ENCODE data around the gene ITPR2.

DNA sequence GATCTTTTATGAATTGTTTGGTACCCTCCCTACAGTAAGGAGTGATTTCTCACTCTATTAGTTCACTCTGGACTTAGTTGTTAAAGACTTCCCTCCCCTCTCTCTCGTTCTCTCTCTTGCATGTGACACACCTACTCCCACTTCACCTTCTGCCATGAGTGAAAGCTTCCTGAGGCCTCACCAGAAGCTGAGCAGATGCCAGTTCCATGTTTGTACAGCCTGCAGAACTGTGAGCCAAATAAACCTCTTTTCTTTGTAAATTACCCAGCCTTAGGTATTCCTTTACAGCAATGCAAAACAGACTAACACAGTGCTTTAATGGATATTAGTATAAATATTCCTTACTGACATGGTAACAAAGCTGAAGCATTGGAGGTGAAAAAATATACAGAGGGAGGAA lies 450.0 kb downstream of the ITPR2 start:
- TF ChIP-seq GABPA (IDR thresholded peaks at IDR 0.05 in 1 of 2, conservative IDR thresholded peaks at IDR 0.05 in 1 of 2): no peak
- TF ChIP-seq, protein P1, sequence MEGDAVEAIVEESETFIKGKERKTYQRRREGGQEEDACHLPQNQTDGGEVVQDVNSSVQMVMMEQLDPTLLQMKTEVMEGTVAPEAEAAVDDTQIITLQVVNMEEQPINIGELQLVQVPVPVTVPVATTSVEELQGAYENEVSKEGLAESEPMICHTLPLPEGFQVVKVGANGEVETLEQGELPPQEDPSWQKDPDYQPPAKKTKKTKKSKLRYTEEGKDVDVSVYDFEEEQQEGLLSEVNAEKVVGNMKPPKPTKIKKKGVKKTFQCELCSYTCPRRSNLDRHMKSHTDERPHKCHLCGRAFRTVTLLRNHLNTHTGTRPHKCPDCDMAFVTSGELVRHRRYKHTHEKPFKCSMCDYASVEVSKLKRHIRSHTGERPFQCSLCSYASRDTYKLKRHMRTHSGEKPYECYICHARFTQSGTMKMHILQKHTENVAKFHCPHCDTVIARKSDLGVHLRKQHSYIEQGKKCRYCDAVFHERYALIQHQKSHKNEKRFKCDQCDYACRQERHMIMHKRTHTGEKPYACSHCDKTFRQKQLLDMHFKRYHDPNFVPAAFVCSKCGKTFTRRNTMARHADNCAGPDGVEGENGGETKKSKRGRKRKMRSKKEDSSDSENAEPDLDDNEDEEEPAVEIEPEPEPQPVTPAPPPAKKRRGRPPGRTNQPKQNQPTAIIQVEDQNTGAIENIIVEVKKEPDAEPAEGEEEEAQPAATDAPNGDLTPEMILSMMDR (IDR thresholded peaks at IDR 0.05; ENCODE audit: low read depth, low read length, missing input control): no peak
- TF ChIP-seq RAD21 (IDR thresholded peaks at IDR 0.05): no peak
- TF ChIP-seq SP1 (IDR thresholded peaks at IDR 0.05): no peak
- no peak for TF ChIP-seq YY1 (IDR thresholded peaks at IDR 0.05)
- TF ChIP-seq FOXA2 (IDR thresholded peaks at IDR 0.05): no peak
- TF ChIP-seq, protein P2, sequence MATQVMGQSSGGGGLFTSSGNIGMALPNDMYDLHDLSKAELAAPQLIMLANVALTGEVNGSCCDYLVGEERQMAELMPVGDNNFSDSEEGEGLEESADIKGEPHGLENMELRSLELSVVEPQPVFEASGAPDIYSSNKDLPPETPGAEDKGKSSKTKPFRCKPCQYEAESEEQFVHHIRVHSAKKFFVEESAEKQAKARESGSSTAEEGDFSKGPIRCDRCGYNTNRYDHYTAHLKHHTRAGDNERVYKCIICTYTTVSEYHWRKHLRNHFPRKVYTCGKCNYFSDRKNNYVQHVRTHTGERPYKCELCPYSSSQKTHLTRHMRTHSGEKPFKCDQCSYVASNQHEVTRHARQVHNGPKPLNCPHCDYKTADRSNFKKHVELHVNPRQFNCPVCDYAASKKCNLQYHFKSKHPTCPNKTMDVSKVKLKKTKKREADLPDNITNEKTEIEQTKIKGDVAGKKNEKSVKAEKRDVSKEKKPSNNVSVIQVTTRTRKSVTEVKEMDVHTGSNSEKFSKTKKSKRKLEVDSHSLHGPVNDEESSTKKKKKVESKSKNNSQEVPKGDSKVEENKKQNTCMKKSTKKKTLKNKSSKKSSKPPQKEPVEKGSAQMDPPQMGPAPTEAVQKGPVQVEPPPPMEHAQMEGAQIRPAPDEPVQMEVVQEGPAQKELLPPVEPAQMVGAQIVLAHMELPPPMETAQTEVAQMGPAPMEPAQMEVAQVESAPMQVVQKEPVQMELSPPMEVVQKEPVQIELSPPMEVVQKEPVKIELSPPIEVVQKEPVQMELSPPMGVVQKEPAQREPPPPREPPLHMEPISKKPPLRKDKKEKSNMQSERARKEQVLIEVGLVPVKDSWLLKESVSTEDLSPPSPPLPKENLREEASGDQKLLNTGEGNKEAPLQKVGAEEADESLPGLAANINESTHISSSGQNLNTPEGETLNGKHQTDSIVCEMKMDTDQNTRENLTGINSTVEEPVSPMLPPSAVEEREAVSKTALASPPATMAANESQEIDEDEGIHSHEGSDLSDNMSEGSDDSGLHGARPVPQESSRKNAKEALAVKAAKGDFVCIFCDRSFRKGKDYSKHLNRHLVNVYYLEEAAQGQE (IDR thresholded peaks at IDR 0.05): no peak
- no peak for TF ChIP-seq EGR1 (IDR thresholded peaks at IDR 0.05; ENCODE audit: low read depth in 2 of 2)
